Neural cell (in vitro differentiated cells): ENCODE data around the gene KCNK7. TPM values are rescaled to one million over a fixed set of nuclear protein-coding genes. Genes with fewer than 3 reads are reported as not detected.

ENCODE experiments used
- H2AFZ ChIP-seq: fragments of 200-600, 300-800 bp; sonication (generic), shearing (Covaris generic); 2 replicates; pipeline ENCODE4 v1.6.0; 2014; ENCODE audit warnings: low read depth, mild to moderate bottlenecking, antibody characterized with exemption, low read length, moderate library complexity
- H3F3A ChIP-seq: fragments of 200-600 bp; shearing (Covaris generic); 2 replicates; pipeline ENCODE4 v1.6.1; 2016; ENCODE audit warnings: mild to moderate bottlenecking, moderate library complexity, mixed read lengths, antibody characterized with exemption, low read length; ENCODE audit not compliant: insufficient read depth, poor library complexity, severe bottlenecking
- H3K27ac ChIP-seq: fragments of 200-600, 300-800 bp; sonication (generic), shearing (Covaris generic); 2 replicates; pipeline ENCODE4 v1.5.1; 2014; ENCODE audit warnings: mild to moderate bottlenecking, low read length, moderate library complexity
- H3K27me3 ChIP-seq: fragments of 300-800, 200-600 bp; sonication (generic), shearing (Covaris generic); 2 replicates; pipeline ENCODE4 v1.6.0; 2014; ENCODE audit warnings: mild to moderate bottlenecking, low read depth, low read length, moderate library complexity; ENCODE audit not compliant: insufficient read depth
- H3K36me3 ChIP-seq: fragments of 300-800, 200-600 bp; sonication (generic), shearing (Covaris generic); 2 replicates; pipeline ENCODE4 v1.5.1; 2014; ENCODE audit warnings: mild to moderate bottlenecking, antibody characterized with exemption, low read length, moderate library complexity; ENCODE audit not compliant: insufficient read depth
- H3K4me2 ChIP-seq: fragments of 300-800, 200-600 bp; sonication (generic), shearing (Covaris generic); 2 replicates; pipeline ENCODE4 v1.6.0; 2014; ENCODE audit warnings: mild to moderate bottlenecking, low read length
- H3K4me3 ChIP-seq: fragments of 300-800, 200-600 bp; sonication (generic), shearing (Covaris generic); 2 replicates; pipeline ENCODE4 v1.5.1; 2014; ENCODE audit warnings: mild to moderate bottlenecking, low read length, moderate library complexity
- H3K79me2 ChIP-seq: fragments of 200-600 bp; shearing (Covaris generic); replicated peaks from 2 replicates; pipeline ENCODE4 v1.6.0; 2014; ENCODE audit warnings: mild to moderate bottlenecking, low read length, moderate library complexity; ENCODE audit not compliant: insufficient read depth
- H3K9ac ChIP-seq: fragments of 300-800, 200-600 bp; sonication (generic), shearing (Covaris generic); 2 replicates; pipeline ENCODE4 v1.6.1; 2016; ENCODE audit warnings: mild to moderate bottlenecking, low read length, mixed read lengths
- H3K9me2 ChIP-seq: fragments of 200-600 bp; shearing (Covaris generic); 2 replicates; pipeline ENCODE4 v1.6.1; 2016; ENCODE audit warnings: mild to moderate bottlenecking, low read length, mixed read lengths; ENCODE audit not compliant: insufficient read depth
- H3K9me3 ChIP-seq: fragments of 200-600, 300-800 bp; sonication (generic), shearing (Covaris generic); 2 replicates; pipeline ENCODE4 v1.6.1; 2016; ENCODE audit warnings: mild to moderate bottlenecking, mixed run types, low read length, moderate library complexity, mixed read lengths
- H4K20me1 ChIP-seq: fragments of 200-600 bp; shearing (Covaris generic); 2 replicates; pipeline ENCODE4 v1.6.1; 2016; ENCODE audit warnings: mild to moderate bottlenecking, mixed run types; ENCODE audit not compliant: insufficient read depth
- EP300 ChIP-seq: fragments of 450-650 bp; conservative IDR thresholded peaks from 2 replicates; pipeline ENCODE4 v1.6.1; 2014; ENCODE audit warnings: antibody characterized with exemption, mild to moderate bottlenecking, moderate library complexity; ENCODE audit not compliant: poor library complexity, severe bottlenecking
- EZH2 ChIP-seq: fragments of 200-600, 300-800 bp; shearing (Covaris generic), sonication (generic); IDR thresholded peaks from 2 replicates; pipeline ENCODE4 v1.6.1; 2014; ENCODE audit warnings: antibody characterized with exemption, low read length, borderline replicate concordance, mild to moderate bottlenecking; ENCODE audit not compliant: insufficient read depth, poor library complexity, severe bottlenecking
- MXI1 ChIP-seq: fragments of 450-650 bp; conservative IDR thresholded peaks from 2 replicates; pipeline ENCODE4 v1.6.1; 2014; ENCODE audit warnings: antibody characterized with exemption, mild to moderate bottlenecking; ENCODE audit not compliant: poor library complexity, severe bottlenecking
- POLR2AphosphoS5 ChIP-seq: IDR thresholded peaks from 2 replicates; pipeline ENCODE4 v1.6.1; 2012
- RAD21 ChIP-seq: fragments of 450-650 bp; conservative IDR thresholded peaks from 2 replicates; pipeline ENCODE4 v1.6.1; 2014; ENCODE audit warnings: antibody characterized with exemption, mild to moderate bottlenecking, moderate library complexity
- SMC3 ChIP-seq: fragments of 450-650 bp; conservative IDR thresholded peaks from 2 replicates; pipeline ENCODE4 v1.6.1; 2014; ENCODE audit warnings: antibody characterized with exemption, mild to moderate bottlenecking, moderate library complexity; ENCODE audit not compliant: poor library complexity
- TAF1 ChIP-seq: IDR thresholded peaks from 2 replicates; pipeline ENCODE4 v1.6.1; 2012; ENCODE audit warnings: low read depth
- polyA plus RNA-seq: library from polyadenylated mRNA; depleted of rRNA; stranded (reverse); fragments of >200 nt; gene quantifications from 2 replicates; pipeline ENCODE4 v1.2.3, GENCODE V29; 2014
- TF ChIP-seq, protein P1 (sequence below): IDR thresholded peaks from 2 replicates; pipeline ENCODE4 v1.6.1; 2012; ENCODE audit warnings: borderline replicate concordance
- TF ChIP-seq, protein P2 (sequence below): fragments of 450-650 bp; IDR thresholded peaks from 2 replicates; pipeline ENCODE4 v1.5.1; 2014; ENCODE audit warnings: antibody characterized with exemption, mild to moderate bottlenecking, moderate library complexity; ENCODE audit not compliant: poor library complexity, severe bottlenecking

The KCNK7 gene
- polyA plus RNA-seq, 1 donor from 2014 or later, result 1.1 TPM

DNA sequence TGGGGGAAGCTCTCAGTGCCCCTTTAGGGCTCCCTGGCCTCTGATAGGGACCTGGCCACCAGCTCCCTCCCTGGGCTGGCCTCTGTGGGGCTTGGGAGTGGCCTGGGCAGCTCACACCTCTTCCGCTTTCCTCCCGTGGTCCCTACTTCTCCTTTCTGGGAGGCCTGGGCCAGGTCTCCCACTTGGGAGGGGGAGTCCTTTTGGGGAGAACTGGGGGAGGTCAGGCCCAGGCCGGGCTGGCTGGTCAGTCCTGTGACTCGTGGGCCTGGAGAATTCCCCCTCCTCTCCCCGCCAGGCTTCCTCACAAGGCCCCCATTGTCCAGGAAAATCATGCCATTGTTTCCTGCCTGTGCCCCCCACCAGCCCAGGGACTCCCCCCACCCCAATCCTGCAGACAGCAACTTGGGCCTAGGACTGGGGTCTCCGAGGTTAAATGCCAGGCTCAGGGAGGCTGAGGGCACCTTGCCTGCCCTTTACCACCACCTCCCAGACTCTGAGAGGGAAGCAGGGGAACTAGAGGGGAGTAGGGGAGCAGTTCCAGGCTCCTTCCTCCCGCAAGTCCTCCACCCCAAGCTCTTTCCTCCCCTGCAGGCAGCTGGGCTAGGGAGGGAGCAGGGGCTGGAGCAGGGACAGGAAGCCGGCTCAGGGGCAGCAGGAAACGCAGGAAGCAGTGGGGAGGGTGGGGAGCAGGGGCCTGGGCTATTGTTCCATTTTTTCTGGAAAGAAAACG, 15.6 kb upstream of the KCNK7 start:
- peak overlapping the region; percentile 26 for H3K9ac ChIP-seq
- H3K4me2 ChIP-seq, result no peak overlapping the region
- H3K36me3 ChIP-seq, result no peaks in the 10 kb centered on the region
- H2AFZ ChIP-seq, result no peak overlapping the region
- peaks cover 6% of the 10 kb centered on the region for H3K79me2 ChIP-seq
- peak overlapping the region; percentile 81 for H3K4me3 ChIP-seq
- no peaks in the 10 kb centered on the region for H3K9me2 ChIP-seq
- no peaks in the 10 kb centered on the region for H3F3A ChIP-seq
- H3K27me3 ChIP-seq, result no peaks in the 10 kb centered on the region
- TF ChIP-seq, protein P1, sequence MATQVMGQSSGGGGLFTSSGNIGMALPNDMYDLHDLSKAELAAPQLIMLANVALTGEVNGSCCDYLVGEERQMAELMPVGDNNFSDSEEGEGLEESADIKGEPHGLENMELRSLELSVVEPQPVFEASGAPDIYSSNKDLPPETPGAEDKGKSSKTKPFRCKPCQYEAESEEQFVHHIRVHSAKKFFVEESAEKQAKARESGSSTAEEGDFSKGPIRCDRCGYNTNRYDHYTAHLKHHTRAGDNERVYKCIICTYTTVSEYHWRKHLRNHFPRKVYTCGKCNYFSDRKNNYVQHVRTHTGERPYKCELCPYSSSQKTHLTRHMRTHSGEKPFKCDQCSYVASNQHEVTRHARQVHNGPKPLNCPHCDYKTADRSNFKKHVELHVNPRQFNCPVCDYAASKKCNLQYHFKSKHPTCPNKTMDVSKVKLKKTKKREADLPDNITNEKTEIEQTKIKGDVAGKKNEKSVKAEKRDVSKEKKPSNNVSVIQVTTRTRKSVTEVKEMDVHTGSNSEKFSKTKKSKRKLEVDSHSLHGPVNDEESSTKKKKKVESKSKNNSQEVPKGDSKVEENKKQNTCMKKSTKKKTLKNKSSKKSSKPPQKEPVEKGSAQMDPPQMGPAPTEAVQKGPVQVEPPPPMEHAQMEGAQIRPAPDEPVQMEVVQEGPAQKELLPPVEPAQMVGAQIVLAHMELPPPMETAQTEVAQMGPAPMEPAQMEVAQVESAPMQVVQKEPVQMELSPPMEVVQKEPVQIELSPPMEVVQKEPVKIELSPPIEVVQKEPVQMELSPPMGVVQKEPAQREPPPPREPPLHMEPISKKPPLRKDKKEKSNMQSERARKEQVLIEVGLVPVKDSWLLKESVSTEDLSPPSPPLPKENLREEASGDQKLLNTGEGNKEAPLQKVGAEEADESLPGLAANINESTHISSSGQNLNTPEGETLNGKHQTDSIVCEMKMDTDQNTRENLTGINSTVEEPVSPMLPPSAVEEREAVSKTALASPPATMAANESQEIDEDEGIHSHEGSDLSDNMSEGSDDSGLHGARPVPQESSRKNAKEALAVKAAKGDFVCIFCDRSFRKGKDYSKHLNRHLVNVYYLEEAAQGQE, result no peak
- TF ChIP-seq EZH2 (no peak), EP300 (no peak), SMC3 (no peak)
- no peaks in the 10 kb centered on the region for H4K20me1 ChIP-seq
- H3K27ac ChIP-seq, result no peak overlapping the region
- H3K9me3 ChIP-seq, result no peaks in the 10 kb centered on the region

DNA sequence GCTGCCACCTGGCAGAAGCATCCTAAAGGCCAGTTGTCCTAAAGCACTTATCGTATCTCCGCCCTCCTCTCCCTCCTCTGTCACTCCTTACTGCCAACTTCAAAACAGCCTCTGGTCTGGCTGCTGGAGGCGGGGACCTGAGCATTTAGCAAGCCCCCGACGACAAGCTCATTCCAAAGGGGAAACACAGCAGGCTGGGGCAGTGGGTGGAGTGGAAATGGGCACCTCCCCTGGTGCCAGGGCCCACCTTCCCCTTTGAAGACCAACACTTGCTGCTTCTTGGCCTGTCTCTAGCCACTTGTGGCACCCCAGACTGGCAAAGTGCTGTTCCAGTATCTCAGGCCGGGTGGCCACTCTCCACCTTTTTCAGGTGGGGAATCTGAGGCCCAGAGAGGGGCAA, 14.8 kb upstream of the KCNK7 start:
- no peak overlapping the region for H2AFZ ChIP-seq
- H3K9me3 ChIP-seq, result no peaks in the 10 kb centered on the region
- peak overlapping the region; percentile 81 for H3K4me3 ChIP-seq
- H4K20me1 ChIP-seq, result no peaks in the 10 kb centered on the region
- H3K36me3 ChIP-seq, result no peaks in the 10 kb centered on the region
- H3K27ac ChIP-seq, result no peak overlapping the region
- no peaks in the 10 kb centered on the region for H3F3A ChIP-seq
- no peak for TF ChIP-seq SMC3
- TF ChIP-seq, protein P1, result no peak
- no peak for TF ChIP-seq POLR2AphosphoS5
- no peak for TF ChIP-seq EP300
- no peak for TF ChIP-seq TAF1
- TF ChIP-seq, protein P2, sequence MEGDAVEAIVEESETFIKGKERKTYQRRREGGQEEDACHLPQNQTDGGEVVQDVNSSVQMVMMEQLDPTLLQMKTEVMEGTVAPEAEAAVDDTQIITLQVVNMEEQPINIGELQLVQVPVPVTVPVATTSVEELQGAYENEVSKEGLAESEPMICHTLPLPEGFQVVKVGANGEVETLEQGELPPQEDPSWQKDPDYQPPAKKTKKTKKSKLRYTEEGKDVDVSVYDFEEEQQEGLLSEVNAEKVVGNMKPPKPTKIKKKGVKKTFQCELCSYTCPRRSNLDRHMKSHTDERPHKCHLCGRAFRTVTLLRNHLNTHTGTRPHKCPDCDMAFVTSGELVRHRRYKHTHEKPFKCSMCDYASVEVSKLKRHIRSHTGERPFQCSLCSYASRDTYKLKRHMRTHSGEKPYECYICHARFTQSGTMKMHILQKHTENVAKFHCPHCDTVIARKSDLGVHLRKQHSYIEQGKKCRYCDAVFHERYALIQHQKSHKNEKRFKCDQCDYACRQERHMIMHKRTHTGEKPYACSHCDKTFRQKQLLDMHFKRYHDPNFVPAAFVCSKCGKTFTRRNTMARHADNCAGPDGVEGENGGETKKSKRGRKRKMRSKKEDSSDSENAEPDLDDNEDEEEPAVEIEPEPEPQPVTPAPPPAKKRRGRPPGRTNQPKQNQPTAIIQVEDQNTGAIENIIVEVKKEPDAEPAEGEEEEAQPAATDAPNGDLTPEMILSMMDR, result no peak
- TF ChIP-seq MXI1, result no peak
- no peak for TF ChIP-seq EZH2
- no peak for TF ChIP-seq RAD21
- no peak overlapping the region for H3K4me2 ChIP-seq
- no peaks in the 10 kb centered on the region for H3K27me3 ChIP-seq
- H3K79me2 ChIP-seq, result peaks cover 5% of the 10 kb centered on the region
- no peak overlapping the region for H3K9ac ChIP-seq
- H3K9me2 ChIP-seq, result no peaks in the 10 kb centered on the region
